RWPE1 (cell line): ENCODE measurements around the gene AHI1.

Experiments used
- CTCF ChIA-PET: fragments of 350-600 bp; sonication (Branson Sonifier 250); formaldehyde crosslinking; extraction: SDS; loops from one replicate; lab custom pipeline; 2021; lab: Yijun Ruan, JAX
- POLR2A ChIA-PET: fragments of 400-600 bp; formaldehyde crosslinking; extraction: SDS; loops from one replicate; lab custom pipeline; 2020; ENCODE audit warnings: antibody characterized with exemption; ENCODE audit not compliant: low non-redundant PET; lab: Yijun Ruan, JAX
- DNase-seq: peaks from one replicate; pipeline ENCODE4 v3.0.0; 2012; ENCODE audit warnings: low spot score
- H3K27ac ChIP-seq: fragments of 450-650 bp; 2 replicates; pipeline ENCODE4 v1.5.1; 2017
- TF ChIP-seq, protein P1 (sequence below): fragments of 450-650 bp; conservative IDR thresholded peaks from 2 replicates; pipeline ENCODE4 v1.5.1; 2017; ENCODE audit warnings: low read depth, mild to moderate bottlenecking

Gene AHI1

DNA sequence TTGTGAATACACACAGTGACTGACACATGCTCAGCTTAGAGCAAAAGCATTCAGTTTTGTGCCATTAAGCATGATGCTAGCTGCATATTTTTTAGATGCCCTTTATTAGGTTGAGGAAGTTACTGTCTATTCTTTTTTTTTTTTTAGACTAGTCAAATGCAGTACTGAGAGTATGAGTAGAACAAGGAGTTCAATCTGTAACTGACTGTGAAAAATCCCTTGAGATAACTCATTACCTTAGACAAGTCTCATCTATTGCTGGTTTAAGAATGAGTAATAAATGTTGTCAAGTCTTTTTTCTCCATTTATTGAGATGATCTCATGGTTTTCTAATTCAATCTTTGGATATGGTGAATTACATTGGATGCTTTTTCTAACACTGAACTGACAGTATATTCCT, 23.2 kb downstream of the AHI1 start:
- no peak overlapping the region for H3K27ac ChIP-seq
- CTCF ChIA-PET = no interaction called here
- POLR2A ChIA-PET = no interaction called here

DNA sequence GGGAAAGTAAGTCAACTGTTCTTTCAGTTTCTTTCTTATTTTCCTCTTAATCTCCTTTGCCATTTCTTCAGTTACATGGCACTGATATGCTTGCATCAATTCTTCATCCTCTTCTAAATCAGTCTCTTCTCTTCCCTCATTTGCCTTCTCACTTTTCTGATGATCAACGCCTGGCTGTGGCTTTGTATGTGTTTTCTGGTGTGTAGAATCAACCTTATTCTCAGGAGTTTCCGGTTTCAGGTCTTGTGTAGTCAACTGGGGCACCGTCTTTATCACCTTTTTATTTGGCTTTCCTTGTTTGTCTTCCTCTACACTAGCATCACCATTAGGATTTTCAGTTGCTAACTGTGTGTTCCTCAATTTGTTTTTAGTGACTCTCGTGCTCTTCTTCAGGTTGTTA, 31.6 kb downstream of the AHI1 start:
- no peak overlapping the region for H3K27ac ChIP-seq
- TF ChIP-seq, protein P1, sequence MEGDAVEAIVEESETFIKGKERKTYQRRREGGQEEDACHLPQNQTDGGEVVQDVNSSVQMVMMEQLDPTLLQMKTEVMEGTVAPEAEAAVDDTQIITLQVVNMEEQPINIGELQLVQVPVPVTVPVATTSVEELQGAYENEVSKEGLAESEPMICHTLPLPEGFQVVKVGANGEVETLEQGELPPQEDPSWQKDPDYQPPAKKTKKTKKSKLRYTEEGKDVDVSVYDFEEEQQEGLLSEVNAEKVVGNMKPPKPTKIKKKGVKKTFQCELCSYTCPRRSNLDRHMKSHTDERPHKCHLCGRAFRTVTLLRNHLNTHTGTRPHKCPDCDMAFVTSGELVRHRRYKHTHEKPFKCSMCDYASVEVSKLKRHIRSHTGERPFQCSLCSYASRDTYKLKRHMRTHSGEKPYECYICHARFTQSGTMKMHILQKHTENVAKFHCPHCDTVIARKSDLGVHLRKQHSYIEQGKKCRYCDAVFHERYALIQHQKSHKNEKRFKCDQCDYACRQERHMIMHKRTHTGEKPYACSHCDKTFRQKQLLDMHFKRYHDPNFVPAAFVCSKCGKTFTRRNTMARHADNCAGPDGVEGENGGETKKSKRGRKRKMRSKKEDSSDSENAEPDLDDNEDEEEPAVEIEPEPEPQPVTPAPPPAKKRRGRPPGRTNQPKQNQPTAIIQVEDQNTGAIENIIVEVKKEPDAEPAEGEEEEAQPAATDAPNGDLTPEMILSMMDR = no peak
- CTCF ChIA-PET = no interaction called here
- POLR2A ChIA-PET = no interaction called here
- DNase-seq = no peak

More for the DNA sequence above, 23.2 kb downstream of the AHI1 start:
- no peak for DNase-seq
- TF ChIP-seq, protein P1 = no peak

DNA sequence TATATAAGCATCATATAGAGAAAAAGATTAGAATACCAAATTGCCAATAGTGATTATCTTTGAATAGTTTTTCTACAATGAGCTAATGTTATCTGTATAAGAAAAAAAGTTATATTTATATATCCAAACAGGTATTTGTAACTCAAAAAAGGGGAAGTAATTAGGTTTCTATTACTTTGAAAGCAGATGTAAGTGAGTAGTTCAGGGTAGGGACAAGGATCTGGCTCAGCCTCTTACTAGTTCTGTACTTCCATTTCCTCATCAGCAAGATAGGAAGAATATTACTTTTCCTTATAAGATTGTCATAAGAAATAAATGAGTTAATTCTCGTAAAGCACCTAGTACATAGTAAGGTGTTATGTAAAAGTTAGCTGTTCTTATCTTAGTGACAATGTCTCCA, 32.2 kb downstream of the AHI1 start:
- no peak overlapping the region for H3K27ac ChIP-seq
- no peak for DNase-seq
- TF ChIP-seq, protein P1 = no peak
- ChIA-PET CTCF (no interaction called here), POLR2A (no interaction called here)

DNA sequence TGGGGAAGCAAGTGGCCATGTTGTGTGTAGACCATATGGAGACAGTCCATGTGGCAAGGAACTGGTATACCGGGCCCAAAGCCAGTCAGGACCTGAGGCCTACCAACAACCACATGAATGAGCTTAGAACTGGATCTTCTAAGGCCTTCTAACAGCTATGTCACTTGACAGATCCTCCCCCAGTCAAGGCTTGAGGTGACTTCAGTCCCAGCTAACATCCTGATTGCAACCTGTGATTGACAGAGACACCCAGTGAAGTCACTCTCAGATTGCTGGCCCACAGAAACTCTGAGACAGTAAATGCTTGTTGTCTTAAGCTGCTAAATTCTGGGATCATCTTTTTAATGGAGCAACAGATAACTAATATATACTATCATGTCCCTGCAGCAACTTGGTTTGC, 32.9 kb downstream of the AHI1 start:
- H3K27ac ChIP-seq = no peak overlapping the region
- ChIA-PET POLR2A (no interaction called here), CTCF (interaction anchor here (1.3 kb wide), 1 partner anchor 11 kb away, joined by 3 read pairs; no protein-coding TSS in a partner anchor)
- TF ChIP-seq, protein P1 = no peak
- DNase-seq = no peak

DNA sequence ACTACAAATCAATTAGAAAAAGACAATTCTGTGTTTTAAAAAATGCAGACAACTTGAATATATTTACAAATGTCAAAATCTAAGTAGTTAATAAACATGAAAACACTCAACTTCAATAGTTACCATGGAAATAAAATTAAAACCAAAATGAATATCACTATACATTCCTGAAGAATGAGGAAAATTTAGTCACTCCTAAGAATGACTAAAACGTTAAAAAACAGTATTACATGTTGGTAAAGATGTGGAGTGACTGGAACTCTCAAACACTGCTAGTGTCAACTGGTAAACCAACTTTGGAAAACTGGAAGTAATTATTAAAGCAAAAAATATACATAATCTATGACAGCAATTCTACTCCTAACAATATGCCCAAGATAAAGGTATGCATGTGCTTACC, 36.3 kb downstream of the AHI1 start:
- DNase-seq = no peak
- ChIA-PET POLR2A (no interaction called here), CTCF (no interaction called here)
- H3K27ac ChIP-seq = no peak overlapping the region
- TF ChIP-seq, protein P1 = no peak

DNA sequence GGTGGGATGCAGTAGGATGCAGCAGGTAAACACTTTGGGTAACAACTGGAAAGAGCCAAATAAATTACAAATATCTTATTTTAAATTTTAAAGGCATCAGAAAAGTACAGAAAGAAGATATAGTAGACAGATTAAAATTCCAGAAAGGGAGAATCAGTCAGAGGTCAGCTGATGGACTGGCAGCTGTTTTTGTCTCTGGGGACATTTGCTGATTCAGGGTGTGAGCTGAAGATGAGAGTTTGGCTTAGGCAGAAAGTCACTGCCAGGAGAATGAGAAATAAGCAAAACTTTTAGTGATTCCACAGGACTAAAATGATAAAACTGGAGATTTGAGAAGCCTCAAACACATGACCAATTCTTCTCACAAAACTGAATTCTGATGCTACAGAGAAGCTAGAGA, 39.5 kb downstream of the AHI1 start:
- POLR2A ChIA-PET = no interaction called here
- H3K27ac ChIP-seq = no peak overlapping the region
- CTCF ChIA-PET = no interaction called here

More for the DNA sequence above, 39.5 kb downstream of the AHI1 start:
- DNase-seq = no peak
- TF ChIP-seq, protein P1 = no peak
